K562 (cell line): Measurements from ENCODE around the gene SLC29A2. TPM values are rescaled to one million over a fixed set of nuclear protein-coding genes. Genes with fewer than 3 reads are reported as not detected.

Source experiments
- ESRRA ChIP-seq: fragments of 450-650 bp; IDR thresholded peaks from 2 replicates; pipeline ENCODE4 v1.6.1; 2014; ENCODE audit warnings: low read depth, mild to moderate bottlenecking, moderate library complexity, borderline replicate concordance
- ESRRB ChIP-seq: fragments of 250-450 bp; sonication (Bioruptor Pico); IDR thresholded peaks from 2 replicates; pipeline ENCODE4 v1.5.0; 2020; ENCODE audit warnings: mild to moderate bottlenecking, moderate library complexity, borderline replicate concordance
- FOXA3 ChIP-seq, 2 experiments: fragments of 450-650 bp in 1 of 2; sonication (generic) in 1 of 2; formaldehyde crosslinking; IDR thresholded peaks in 1 of 2; conservative IDR thresholded peaks in 1 of 2; 2 replicates each; pipeline versions ENCODE4 v1.4.0 to v1.8.0; 2020 to 2022; ENCODE audit warnings: mild to moderate bottlenecking in 2 of 2, missing genetic modification reagents in 1 of 2
- HDAC2 ChIP-seq: fragments of 450-650 bp; IDR thresholded peaks from 2 replicates; pipeline ENCODE4 v1.6.1; 2016; ENCODE audit warnings: mild to moderate bottlenecking
- HDAC6 ChIP-seq: IDR thresholded peaks from 2 replicates; pipeline ENCODE4 v1.6.1; 2012; ENCODE audit warnings: low read depth, mild to moderate bottlenecking, control low read depth, inconsistent platforms, low read length, moderate library complexity
- HNRNPLL ChIP-seq: fragments of 200-400 bp; formaldehyde crosslinking; IDR thresholded peaks from 2 replicates; pipeline ENCODE4 v1.6.1; 2017; ENCODE audit warnings: low read length, low read depth, mild to moderate bottlenecking; ENCODE audit not compliant: poor library complexity, severe bottlenecking
- ILF3 ChIP-seq: fragments of 450-650 bp; IDR thresholded peaks from 2 replicates; pipeline ENCODE4 v1.6.1; 2018; ENCODE audit warnings: antibody characterized with exemption, mild to moderate bottlenecking, moderate library complexity, borderline replicate concordance
- JUND ChIP-seq, 2 experiments: IDR thresholded peaks; 2 replicates in 1 of 2; 3 replicates in 1 of 2; pipeline ENCODE4 v1.6.1; 2011; ENCODE audit warnings: borderline replicate concordance in 2 of 2, low read depth in 2 of 2, low read length in 2 of 2, improper control_type of control experiment in 1 of 2, missing biosample characterization in 1 of 2, missing genetic modification characterization in 1 of 2, missing genetic modification reagents in 1 of 2
- MAFF ChIP-seq: IDR thresholded peaks from 2 replicates; pipeline ENCODE4 v1.6.1; 2012; ENCODE audit warnings: low read length, improper control_type of control experiment
- MAFK ChIP-seq: IDR thresholded peaks from 2 replicates; pipeline ENCODE4 v1.6.1; 2011; ENCODE audit warnings: low read length, improper control_type of control experiment
- MCM3 ChIP-seq: fragments of 450-650 bp; IDR thresholded peaks from 2 replicates; pipeline ENCODE4 v1.6.1; 2016
- MTA3 ChIP-seq: fragments of 450-650 bp; formaldehyde crosslinking; IDR thresholded peaks from 2 replicates; pipeline ENCODE4 v1.6.1; 2017; ENCODE audit warnings: mild to moderate bottlenecking, borderline replicate concordance
- NFYB ChIP-seq: IDR thresholded peaks from 2 replicates; pipeline ENCODE4 v1.6.1; 2011; ENCODE audit warnings: mild to moderate bottlenecking, moderate library complexity; ENCODE audit not compliant: insufficient read length; ENCODE audit errors: extremely low read depth
- PHB ChIP-seq: fragments of 250-450 bp; sonication (Bioruptor Pico); IDR thresholded peaks from 2 replicates; pipeline ENCODE4 v1.5.0; 2021
- PHB2 ChIP-seq: fragments of 450-650 bp; IDR thresholded peaks from 2 replicates; pipeline ENCODE4 v1.6.1; 2017; ENCODE audit warnings: low read depth
- THRAP3 ChIP-seq: fragments of 450-650 bp; IDR thresholded peaks from 2 replicates; pipeline ENCODE4 v1.6.1; 2016; ENCODE audit warnings: mild to moderate bottlenecking, inconsistent platforms, borderline replicate concordance
- ZC3H8 ChIP-seq: fragments of 450-650 bp; IDR thresholded peaks from 2 replicates; pipeline ENCODE4 v1.6.1; 2017
- ZFX ChIP-seq: sonication (generic); formaldehyde crosslinking; IDR thresholded peaks from 2 replicates; pipeline ENCODE4 v1.8.0; 2022; ENCODE audit warnings: mild to moderate bottlenecking, missing genetic modification reagents, moderate library complexity
- ZNF133 ChIP-seq: fragments of 250-450 bp; sonication (Bioruptor Pico); IDR thresholded peaks from 2 replicates; pipeline ENCODE4 v1.4.0; 2020; ENCODE audit warnings: mild to moderate bottlenecking
- ZNF143 ChIP-seq: sonication (generic); formaldehyde crosslinking; IDR thresholded peaks from 2 replicates; pipeline ENCODE4 v1.9.0; 2022; ENCODE audit warnings: mild to moderate bottlenecking, missing genetic modification reagents
- ZNF644 ChIP-seq: fragments of 200-800 bp; sonication (Bioruptor generic); IDR thresholded peaks from 2 replicates; pipeline ENCODE4 v1.6.1; 2016; ENCODE audit warnings: low read depth, missing genetic modification characterization, missing compliant biosample characterization
- ZNF778 ChIP-seq: fragments of 450-650 bp; formaldehyde crosslinking; IDR thresholded peaks from 2 replicates; pipeline ENCODE4 v1.4.0; 2020; ENCODE audit warnings: mild to moderate bottlenecking, moderate library complexity
- polyA plus RNA-seq, 8 experiments: library from polyadenylated mRNA; depleted of rRNA in 4 of 8; stranded (reverse) in 5 of 8; unstranded in 3 of 8; fragments of >200 nt; fragmentation: Nextera tagmentation in 2 of 8; fragmentation: Illumina TruSeq in 1 of 8; extraction: Ambion mirVana in 2 of 8; extraction: Trizol in 1 of 8; gene quantifications; 2 replicates each; pipeline versions ENCODE4 v1.2.1 to v1.2.3, GENCODE V29; 2011 to 2014; ENCODE audit warnings: inconsistent platforms in 1 of 8, missing spikeins in 1 of 8
- total RNA-seq, 7 experiments: library from RNA; depleted of rRNA in 6 of 7; stranded (reverse); fragments of >200 nt in 6 of 7; fragmentation: Illumina TruSeq in 2 of 7; extraction: Trizol in 2 of 7; gene quantifications; 2 replicates each; pipeline versions ENCODE4 v1.2.1 to v1.2.3, GENCODE V29; 2011 to 2021; ENCODE audit warnings: low replicate concordance in 1 of 7
- TF ChIP-seq, protein P1 (sequence below): sonication (generic); formaldehyde crosslinking; IDR thresholded peaks from 2 replicates; pipeline ENCODE4 v1.8.0; 2023; ENCODE audit warnings: mild to moderate bottlenecking, missing genetic modification reagents
- TF ChIP-seq, protein P2 (sequence below): fragments of 250-450 bp; sonication (Bioruptor Pico); IDR thresholded peaks from 2 replicates; pipeline ENCODE4 v1.8.0; 2022; ENCODE audit warnings: moderate library complexity, mild to moderate bottlenecking, inconsistent platforms

The SLC29A2 gene
- total and polyA plus RNA-seq, 9 of the 15 experiments (the other 6 are each of a cell fraction or from before 2014, with no cell fraction given), result 2.4 to 48.6 (median 14.2) TPM

DNA sequence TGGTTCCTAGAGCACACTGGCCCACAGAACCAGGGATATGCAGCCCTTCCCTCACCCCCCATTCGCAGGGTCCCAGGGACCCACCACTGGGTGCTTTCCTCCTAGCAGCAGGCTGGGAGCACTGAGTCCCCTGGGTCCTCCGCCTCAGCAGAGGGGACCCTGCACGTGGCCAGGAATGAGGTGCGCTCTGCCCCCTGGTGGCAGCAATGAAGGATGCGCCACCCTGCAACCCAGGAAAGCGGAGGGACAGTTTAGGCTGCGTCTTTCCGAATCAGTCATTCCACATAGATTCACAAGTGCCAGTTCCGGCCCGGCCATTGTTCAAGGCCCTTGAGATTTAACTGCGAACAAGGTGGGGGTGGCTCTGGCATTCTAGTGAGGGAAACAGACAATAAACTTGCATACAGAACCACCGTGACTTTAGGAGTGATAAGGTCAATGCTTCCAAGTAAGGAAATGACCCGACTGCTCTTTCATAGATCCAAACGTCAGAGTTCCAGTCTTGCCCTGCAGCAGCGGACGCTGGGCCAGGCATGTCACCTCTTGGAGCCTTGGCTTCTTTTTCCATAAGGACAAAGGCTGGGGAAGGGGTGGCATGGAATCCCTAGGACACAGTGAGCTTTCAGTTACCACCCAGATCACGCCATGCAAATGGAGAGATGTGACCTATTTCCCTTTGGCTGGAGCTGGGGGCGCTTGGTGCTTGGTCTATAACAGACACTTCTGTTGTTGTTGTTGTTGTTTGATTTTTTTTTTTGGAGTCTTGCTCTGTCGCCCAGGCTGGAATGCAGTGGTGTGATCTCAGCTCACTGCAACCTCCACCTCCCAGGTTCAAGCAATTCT lies 43.0 kb downstream of the SLC29A2 start (continued):
- TF ChIP-seq MAFF, result no peak
- no peak for TF ChIP-seq PHB2
- TF ChIP-seq, protein P1, sequence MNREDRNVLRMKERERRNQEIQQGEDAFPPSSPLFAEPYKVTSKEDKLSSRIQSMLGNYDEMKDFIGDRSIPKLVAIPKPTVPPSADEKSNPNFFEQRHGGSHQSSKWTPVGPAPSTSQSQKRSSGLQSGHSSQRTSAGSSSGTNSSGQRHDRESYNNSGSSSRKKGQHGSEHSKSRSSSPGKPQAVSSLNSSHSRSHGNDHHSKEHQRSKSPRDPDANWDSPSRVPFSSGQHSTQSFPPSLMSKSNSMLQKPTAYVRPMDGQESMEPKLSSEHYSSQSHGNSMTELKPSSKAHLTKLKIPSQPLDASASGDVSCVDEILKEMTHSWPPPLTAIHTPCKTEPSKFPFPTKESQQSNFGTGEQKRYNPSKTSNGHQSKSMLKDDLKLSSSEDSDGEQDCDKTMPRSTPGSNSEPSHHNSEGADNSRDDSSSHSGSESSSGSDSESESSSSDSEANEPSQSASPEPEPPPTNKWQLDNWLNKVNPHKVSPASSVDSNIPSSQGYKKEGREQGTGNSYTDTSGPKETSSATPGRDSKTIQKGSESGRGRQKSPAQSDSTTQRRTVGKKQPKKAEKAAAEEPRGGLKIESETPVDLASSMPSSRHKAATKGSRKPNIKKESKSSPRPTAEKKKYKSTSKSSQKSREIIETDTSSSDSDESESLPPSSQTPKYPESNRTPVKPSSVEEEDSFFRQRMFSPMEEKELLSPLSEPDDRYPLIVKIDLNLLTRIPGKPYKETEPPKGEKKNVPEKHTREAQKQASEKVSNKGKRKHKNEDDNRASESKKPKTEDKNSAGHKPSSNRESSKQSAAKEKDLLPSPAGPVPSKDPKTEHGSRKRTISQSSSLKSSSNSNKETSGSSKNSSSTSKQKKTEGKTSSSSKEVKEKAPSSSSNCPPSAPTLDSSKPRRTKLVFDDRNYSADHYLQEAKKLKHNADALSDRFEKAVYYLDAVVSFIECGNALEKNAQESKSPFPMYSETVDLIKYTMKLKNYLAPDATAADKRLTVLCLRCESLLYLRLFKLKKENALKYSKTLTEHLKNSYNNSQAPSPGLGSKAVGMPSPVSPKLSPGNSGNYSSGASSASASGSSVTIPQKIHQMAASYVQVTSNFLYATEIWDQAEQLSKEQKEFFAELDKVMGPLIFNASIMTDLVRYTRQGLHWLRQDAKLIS (CRISPR knock-in tag), result no peak
- 0 out of 2 replicates have a peak, but pooled peaks have one; percentile 12 for TF ChIP-seq PHB
- no peak for TF ChIP-seq ZC3H8
- TF ChIP-seq HNRNPLL, result no peak
- TF ChIP-seq ZNF778 (CRISPR knock-in tag), result no peak
- TF ChIP-seq ZNF133 (CRISPR knock-in tag), result no peak
- TF ChIP-seq MAFK, result 0 out of 2 replicates have a peak, but pooled peaks have one; percentile 6
- peak; percentile 42; the same call in 1 of the 2 replicates for TF ChIP-seq ZFX
- no peak for TF ChIP-seq MCM3
- TF ChIP-seq HDAC6, result no peak
- TF ChIP-seq NFYB, result no peak
- TF ChIP-seq, protein P2, sequence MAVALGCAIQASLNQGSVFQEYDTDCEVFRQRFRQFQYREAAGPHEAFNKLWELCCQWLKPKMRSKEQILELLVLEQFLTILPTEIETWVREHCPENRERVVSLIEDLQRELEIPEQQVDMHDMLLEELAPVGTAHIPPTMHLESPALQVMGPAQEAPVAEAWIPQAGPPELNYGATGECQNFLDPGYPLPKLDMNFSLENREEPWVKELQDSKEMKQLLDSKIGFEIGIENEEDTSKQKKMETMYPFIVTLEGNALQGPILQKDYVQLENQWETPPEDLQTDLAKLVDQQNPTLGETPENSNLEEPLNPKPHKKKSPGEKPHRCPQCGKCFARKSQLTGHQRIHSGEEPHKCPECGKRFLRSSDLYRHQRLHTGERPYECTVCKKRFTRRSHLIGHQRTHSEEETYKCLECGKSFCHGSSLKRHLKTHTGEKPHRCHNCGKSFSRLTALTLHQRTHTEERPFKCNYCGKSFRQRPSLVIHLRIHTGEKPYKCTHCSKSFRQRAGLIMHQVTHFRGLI, result no peak
- TF ChIP-seq ZNF143 (CRISPR knock-in tag), result no peak
- no peak for TF ChIP-seq ESRRB (CRISPR knock-in tag)
- TF ChIP-seq ESRRA, result 0 out of 2 replicates have a peak, but pooled peaks have one; percentile 34
- TF ChIP-seq FOXA3 (CRISPR knock-in tag; conservative IDR thresholded peaks at IDR 0.05 in 1 of 2, IDR thresholded peaks at IDR 0.05 in 1 of 2), result 0 out of 4 replicates have a peak, but pooled peaks of 1 of the 2 experiments have one; percentile 65
- TF ChIP-seq ILF3, result no peak
- no peak; the same call in 1 of the 2 replicates for TF ChIP-seq HDAC2
- TF ChIP-seq JUND (IDR thresholded peaks at IDR 0.05; ENCODE audit: borderline replicate concordance, low read depth, low read length), result peak; percentile 35; the same call in 1 of the 2 replicates
- TF ChIP-seq JUND (tag; IDR thresholded peaks at IDR 0.05; ENCODE audit: borderline replicate concordance, low read depth, low read length), result peak; percentile 42; the same call in 1 of the 3 replicates
- no peak for TF ChIP-seq ZNF644 (tag)
- TF ChIP-seq THRAP3, result no peak
- TF ChIP-seq MTA3, result peak; percentile 82
